HFFc6 (cell line): ENCODE measurements around the gene PTGFR. TPM values are rescaled to one million over a fixed set of nuclear protein-coding genes. Genes with fewer than 3 reads are reported as not detected.

Experiments
- DNase-seq: peaks from one replicate; pipeline ENCODE4 v3.0.0-alpha.2; 2018
- H3K27ac Mint-ChIP-seq: 2 replicates; pipeline ENCODE4 v1.8.0; 2020; ENCODE audit warnings: mild to moderate bottlenecking, mixed read lengths
- H3K27me3 Mint-ChIP-seq: 2 replicates; pipeline ENCODE4 v1.8.0; 2021; ENCODE audit warnings: mild to moderate bottlenecking, moderate library complexity, mixed read lengths; ENCODE audit not compliant: insufficient read depth
- H3K36me3 Mint-ChIP-seq: 2 replicates; pipeline ENCODE4 v1.8.0; 2021; ENCODE audit warnings: low read depth, mixed read lengths
- H3K4me1 Mint-ChIP-seq: 2 replicates; pipeline ENCODE4 v1.8.0; 2020; ENCODE audit warnings: low read depth, mixed read lengths
- H3K4me3 Mint-ChIP-seq: 2 replicates; pipeline ENCODE4 v1.8.0; 2020; ENCODE audit warnings: mild to moderate bottlenecking, moderate library complexity, mixed read lengths
- H3K9me3 Mint-ChIP-seq: 2 replicates; pipeline ENCODE4 v1.8.0; 2020; ENCODE audit warnings: mild to moderate bottlenecking, mixed read lengths
- total RNA-seq, 6 experiments: library from RNA; stranded (reverse); fragmentation: NEBNext Ultra II Directional; extraction: Animal tissue kit (Norgen Biotek cat#: 25700); gene quantifications; 2 replicates in 1 of 6; 3 replicates in 5 of 6; pipeline ENCODE4 v1.2.3, GENCODE V29; 2021
- TF ChIP-seq, protein P1 (sequence below): fragments of 200-600 bp; sonication (generic); IDR thresholded peaks from 2 replicates; pipeline ENCODE4 v1.5.0; 2021; ENCODE audit warnings: antibody characterized with exemption, mild to moderate bottlenecking

Gene PTGFR
- total RNA-seq, 6 experiments from 2014 or later: 11.2 to 20.3 (median 17.1) TPM

DNA sequence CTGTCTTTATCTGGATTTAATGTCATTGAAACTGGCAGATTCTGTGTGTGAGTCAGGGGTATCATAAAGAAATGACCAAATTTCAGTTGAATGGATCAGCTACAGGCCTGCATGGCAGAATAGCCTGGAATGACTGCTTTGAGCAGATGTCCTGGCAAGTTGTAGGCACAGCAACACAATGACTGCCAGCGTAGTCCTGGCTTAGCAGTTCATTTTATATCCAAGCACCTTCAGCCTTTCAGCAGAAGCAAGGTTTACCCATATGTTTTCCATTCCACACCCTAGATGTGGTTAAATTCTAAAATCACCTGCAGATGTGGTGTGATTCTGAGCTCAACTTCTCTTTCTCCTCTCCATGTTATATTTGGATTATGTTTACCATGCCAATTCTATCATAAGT, 22.3 kb upstream of the PTGFR start:
- peaks cover 33% of the 10 kb centered on the region for H3K4me1 Mint-ChIP-seq
- TF ChIP-seq, protein P1, sequence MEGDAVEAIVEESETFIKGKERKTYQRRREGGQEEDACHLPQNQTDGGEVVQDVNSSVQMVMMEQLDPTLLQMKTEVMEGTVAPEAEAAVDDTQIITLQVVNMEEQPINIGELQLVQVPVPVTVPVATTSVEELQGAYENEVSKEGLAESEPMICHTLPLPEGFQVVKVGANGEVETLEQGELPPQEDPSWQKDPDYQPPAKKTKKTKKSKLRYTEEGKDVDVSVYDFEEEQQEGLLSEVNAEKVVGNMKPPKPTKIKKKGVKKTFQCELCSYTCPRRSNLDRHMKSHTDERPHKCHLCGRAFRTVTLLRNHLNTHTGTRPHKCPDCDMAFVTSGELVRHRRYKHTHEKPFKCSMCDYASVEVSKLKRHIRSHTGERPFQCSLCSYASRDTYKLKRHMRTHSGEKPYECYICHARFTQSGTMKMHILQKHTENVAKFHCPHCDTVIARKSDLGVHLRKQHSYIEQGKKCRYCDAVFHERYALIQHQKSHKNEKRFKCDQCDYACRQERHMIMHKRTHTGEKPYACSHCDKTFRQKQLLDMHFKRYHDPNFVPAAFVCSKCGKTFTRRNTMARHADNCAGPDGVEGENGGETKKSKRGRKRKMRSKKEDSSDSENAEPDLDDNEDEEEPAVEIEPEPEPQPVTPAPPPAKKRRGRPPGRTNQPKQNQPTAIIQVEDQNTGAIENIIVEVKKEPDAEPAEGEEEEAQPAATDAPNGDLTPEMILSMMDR: no peak
- DNase-seq: no peak
- no peak overlapping the region for H3K4me3 Mint-ChIP-seq
- no peak overlapping the region for H3K27ac Mint-ChIP-seq
- H3K27me3 Mint-ChIP-seq: peaks cover 1% of the 10 kb centered on the region
- peaks cover 4% of the 10 kb centered on the region; the same call in 1 of the 2 replicates for H3K36me3 Mint-ChIP-seq
- H3K9me3 Mint-ChIP-seq: no peaks in the 10 kb centered on the region

DNA sequence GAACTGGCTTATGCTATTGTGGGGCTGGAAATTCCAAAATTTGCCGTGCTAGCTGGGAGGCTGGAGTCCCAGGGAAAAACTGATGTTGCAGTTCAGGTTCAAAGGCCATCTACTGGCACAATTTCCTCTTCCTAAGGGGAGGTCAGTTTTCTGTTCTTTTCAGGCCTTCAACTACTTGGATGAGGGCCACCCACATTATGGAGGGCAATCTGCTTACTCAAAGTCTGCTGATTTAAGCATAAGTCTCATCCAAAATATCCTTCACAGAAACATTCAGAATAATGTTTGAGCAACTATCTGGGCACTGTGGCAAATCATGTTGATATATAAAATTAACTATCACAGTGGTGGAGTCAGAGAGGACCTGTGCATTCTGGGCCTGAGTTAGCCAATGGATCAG, 21.2 kb upstream of the PTGFR start:
- TF ChIP-seq, protein P1: no peak
- H3K4me1 Mint-ChIP-seq: peaks cover 29% of the 10 kb centered on the region
- H3K36me3 Mint-ChIP-seq: no peaks in the 10 kb centered on the region
- no peak overlapping the region for H3K27ac Mint-ChIP-seq
- peaks cover 1% of the 10 kb centered on the region for H3K27me3 Mint-ChIP-seq
- no peak overlapping the region for H3K4me3 Mint-ChIP-seq
- no peak for DNase-seq
- no peaks in the 10 kb centered on the region for H3K9me3 Mint-ChIP-seq

DNA sequence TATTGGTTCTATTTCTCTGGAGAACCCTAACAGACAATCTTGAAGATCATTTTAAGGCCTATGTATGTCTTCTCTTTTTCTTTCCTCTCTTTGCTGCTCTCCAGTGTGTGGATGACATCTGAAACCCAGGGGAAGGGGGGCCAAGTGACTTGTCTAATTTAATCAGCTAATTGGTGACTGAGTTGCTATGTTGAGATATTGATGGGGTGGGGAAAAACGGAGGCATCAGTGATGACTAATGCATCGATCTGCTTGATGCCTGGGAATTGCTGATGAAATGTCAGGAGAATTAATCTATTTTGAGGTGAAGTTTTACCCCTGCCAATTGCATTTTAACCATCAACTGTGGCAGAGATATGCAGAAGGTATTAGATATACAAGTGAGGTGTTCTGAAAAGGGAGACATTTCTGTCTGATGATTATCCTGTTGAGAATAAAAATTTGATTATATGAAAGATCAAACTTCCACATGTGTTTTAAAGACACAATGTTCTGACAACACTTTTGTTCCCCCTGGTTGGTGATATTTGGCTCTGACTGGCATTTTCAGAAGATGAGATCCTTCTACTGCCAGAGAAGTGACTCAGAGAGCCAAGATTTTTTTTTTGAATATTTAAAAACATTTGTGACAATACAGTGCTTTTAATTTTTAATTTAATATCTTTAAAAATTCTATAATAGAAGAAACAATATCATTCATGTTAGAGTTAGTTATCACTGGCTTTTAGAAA, 18.7 kb upstream of the PTGFR start:
- TF ChIP-seq, protein P1: no peak

DNA sequence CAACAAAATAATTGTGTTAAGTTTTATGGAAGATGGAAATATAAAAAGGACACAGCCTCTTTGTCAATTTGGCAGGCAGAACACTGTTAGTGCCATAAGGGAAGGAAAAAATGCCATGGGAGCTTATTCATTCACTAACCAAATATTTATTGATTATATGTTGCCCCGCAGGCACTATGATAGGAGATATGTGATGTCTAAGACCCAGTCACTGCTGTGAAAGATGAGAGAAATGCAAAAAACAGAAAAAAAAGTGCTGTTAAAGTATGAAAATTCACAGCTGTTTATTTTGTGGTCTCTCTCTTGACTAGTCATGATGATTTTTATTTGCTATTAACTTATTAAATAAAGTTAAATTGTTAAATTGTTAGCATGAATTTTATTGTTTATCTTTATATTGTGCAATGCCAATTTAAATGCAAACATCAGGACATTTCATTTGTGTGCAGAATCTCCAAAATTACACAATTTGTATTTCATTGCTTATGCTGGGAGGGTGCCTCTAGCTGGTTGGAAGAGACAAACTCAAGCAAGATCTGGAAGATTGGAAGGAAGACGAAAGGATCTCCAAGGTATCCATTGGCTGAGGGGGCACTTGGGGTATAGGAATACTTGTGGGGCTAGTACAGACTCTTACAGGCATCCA, 17.8 kb upstream of the PTGFR start:
- no peaks in the 10 kb centered on the region for H3K36me3 Mint-ChIP-seq
- H3K27ac Mint-ChIP-seq: no peak overlapping the region
- no peaks in the 10 kb centered on the region for H3K9me3 Mint-ChIP-seq
- no peak overlapping the region for H3K4me3 Mint-ChIP-seq
- H3K27me3 Mint-ChIP-seq: peaks cover 1% of the 10 kb centered on the region
- DNase-seq: no peak
- peaks cover 27% of the 10 kb centered on the region for H3K4me1 Mint-ChIP-seq
- TF ChIP-seq, protein P1: no peak

More for the DNA sequence above, 18.7 kb upstream of the PTGFR start:
- Mint-ChIP-seq H3K4me3 (no peak overlapping the region), H3K36me3 (no peaks in the 10 kb centered on the region), H3K27ac (no peak overlapping the region), H3K4me1 (peaks cover 27% of the 10 kb centered on the region), H3K9me3 (no peaks in the 10 kb centered on the region), H3K27me3 (peaks cover 1% of the 10 kb centered on the region)
- no peak for DNase-seq

DNA sequence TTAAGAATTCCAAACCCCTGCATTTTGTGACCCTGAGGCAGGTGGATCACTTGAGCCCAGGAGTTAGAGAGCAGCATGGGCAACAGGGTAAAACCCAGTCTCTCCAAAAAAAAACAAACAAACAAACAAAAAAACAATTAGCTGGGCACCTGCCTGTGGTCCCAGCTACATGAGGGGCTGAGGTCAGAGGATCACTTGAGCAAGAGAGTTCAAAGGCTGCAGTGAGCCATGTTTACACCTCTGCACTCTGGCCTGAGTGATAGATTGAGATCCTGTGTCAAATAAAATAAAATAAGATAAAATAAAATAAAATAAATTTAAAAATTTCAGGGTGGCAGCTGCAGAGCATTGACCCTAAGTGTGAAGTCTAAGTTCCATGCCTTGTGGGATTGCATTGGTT, 16.7 kb upstream of the PTGFR start:
- no peak overlapping the region for H3K27ac Mint-ChIP-seq
- peaks cover 27% of the 10 kb centered on the region for H3K4me1 Mint-ChIP-seq
- H3K27me3 Mint-ChIP-seq: peaks cover 1% of the 10 kb centered on the region
- no peak for DNase-seq
- H3K36me3 Mint-ChIP-seq: no peaks in the 10 kb centered on the region
- TF ChIP-seq, protein P1: no peak
- H3K4me3 Mint-ChIP-seq: no peak overlapping the region
- H3K9me3 Mint-ChIP-seq: no peaks in the 10 kb centered on the region
